ENCODE data around the gene ZNF506.
"Not testable (repeated sequence)": the region's sequence is repeated elsewhere in the genome, so short reads cannot be mapped to it uniquely, and the experiment has no call there.

ZNF506 gene

DNA sequence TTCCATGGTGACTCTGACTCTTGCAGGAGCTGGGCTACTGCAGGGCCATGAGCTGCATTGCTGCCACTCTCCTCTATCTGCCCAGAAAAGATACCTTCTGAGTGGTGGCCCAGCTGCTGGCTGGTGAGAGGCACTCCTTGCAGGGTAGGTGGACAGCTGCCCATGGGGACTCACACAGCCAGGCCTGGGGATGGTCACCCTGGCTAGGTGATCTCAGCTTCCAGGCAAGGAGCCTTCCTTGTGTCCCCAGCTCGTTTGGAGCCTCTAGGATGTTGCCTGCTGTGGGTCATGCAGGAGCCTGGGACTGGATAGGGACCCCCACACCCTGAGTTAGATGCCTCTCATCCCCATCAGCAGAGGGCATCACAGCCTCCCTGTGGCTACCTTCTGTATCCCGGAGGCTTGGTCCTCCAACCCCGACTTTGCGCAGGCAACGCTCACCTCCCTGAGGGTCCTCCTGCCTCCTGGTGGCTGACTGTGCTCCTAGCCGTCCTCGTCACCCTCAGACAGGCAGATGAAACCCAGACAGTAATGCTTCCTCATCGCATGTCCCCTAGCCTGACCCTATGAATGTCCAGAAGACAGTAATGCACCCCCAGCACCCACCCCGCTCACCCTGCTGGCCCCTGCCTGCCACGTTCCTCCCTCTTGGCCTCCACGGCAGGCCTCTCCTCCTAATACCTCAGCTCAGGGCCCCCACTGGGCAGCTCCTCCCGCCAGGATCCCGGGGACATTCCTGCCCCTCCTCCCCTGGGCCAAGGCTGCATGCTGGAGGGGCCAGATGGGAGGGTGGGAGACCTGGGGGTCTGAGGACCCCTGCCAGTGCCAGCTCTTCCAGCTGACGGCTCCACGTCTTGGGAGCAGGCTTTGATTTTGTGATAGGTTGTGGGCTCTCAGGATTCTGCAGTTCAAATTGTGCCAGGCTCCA, 75.0 kb downstream of the ZNF506 start:
- ChIA-PET CTCF (interaction anchor here (0.5 to 1.1 kb wide), 2 partner anchors 11 to 91 kb away, joined by 3 to 5 read pairs; no protein-coding TSS in a partner anchor), POLR2A (no interaction called here)
- Histone ChIP-seq H3K4me1 (ENCODE audit: control extremely low read depth in 1 of 4, control insufficient read depth in 4 of 4, insufficient read depth in 4 of 4, low read length in 3 of 4) (no peaks in the 10 kb centered on the region), H3K27me3 (replicated peaks in 2 of 5; ENCODE audit: control insufficient read depth in 4 of 5, insufficient read depth in 5 of 5, low read length in 4 of 5) (no peaks in the 10 kb centered on the region), H3K4me3 (ENCODE audit: control insufficient read depth in 1 of 7, extremely low read depth in 1 of 7, insufficient read depth in 4 of 7, low read depth in 2 of 7, low read length in 6 of 7) (no peak overlapping the region), H3K9me3 (ENCODE audit: control extremely low read depth in 1 of 5, control insufficient read depth in 4 of 5, insufficient read depth in 2 of 5, low read depth in 1 of 5, low read length in 4 of 5) (peaks cover 0 to 23% (median 5%) of the 10 kb centered on the region in 5 experiments), H3K27ac (ENCODE audit: insufficient read depth in 1 of 2, low read depth in 1 of 2, low read length in 2 of 2, poor library complexity in 1 of 2, severe bottlenecking in 2 of 2) (no peak overlapping the region), H3K36me3 (ENCODE audit: control insufficient read depth in 4 of 4, insufficient read depth in 4 of 4, low read length in 3 of 4) (no peaks in the 10 kb centered on the region)
- WGBS (ENCODE audit: insufficient coverage): 80% methylated on average over 11 of the region's 15 CpGs
- DNase-seq: no peak

DNA sequence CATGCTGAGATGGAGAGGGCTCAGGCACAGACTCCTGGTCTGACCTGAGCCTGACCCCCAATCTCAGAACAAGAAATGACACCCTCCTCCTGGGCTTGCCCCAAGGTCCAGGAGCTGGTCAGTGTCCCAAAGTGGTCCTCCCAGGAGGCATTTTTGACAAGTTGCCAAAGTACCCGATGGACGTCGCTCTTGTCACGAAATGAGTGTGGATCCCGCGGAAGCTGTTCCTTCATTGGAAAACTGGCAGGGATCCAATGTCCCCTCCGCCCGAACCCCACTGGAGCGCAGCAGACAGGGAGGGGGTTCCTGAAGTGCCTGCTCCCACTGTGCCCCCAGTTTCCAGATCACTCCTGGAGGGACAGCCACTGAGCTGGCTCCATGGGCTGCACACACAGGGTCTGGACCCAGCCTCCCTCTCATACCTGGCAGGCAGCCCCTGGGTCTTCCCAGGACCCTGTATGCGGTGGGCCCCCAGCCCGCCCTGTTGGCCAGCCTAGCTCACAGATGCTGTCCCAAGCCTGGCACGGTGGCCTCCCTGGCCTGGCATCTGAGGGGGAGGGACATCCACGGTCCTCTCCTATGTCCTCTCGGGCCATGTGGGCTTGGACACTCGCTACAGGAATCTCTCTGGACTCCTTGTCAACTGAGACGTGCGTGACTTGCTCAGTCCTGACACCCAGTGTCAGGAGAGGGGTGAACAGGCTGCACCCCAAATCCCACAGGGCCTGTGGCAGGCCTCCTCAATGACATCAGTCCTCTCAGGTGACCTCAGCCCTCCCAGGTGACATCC, 75.9 kb downstream of the ZNF506 start:
- 90% methylated on average over 16 of the region's 17 CpGs for WGBS (ENCODE audit: insufficient coverage)
- no peaks in the 10 kb centered on the region for H3K27me3 ChIP-seq (replicated peaks in 2 of 5; ENCODE audit: control insufficient read depth in 4 of 5, insufficient read depth in 5 of 5, low read length in 4 of 5)
- H3K27ac ChIP-seq (ENCODE audit: insufficient read depth in 1 of 2, low read depth in 1 of 2, low read length in 2 of 2, poor library complexity in 1 of 2, severe bottlenecking in 2 of 2): no peak overlapping the region
- CTCF ChIA-PET: interaction anchor here (1.1 kb wide), 1 partner anchor 10 kb away, joined by 5 read pairs; no protein-coding TSS in a partner anchor
- H3K9me3 ChIP-seq (ENCODE audit: control extremely low read depth in 1 of 5, control insufficient read depth in 4 of 5, insufficient read depth in 2 of 5, low read depth in 1 of 5, low read length in 4 of 5): peaks cover 0 to 23% (median 5%) of the 10 kb centered on the region in 5 experiments
- POLR2A ChIA-PET: no interaction called here
- H3K4me3 ChIP-seq (ENCODE audit: control insufficient read depth in 1 of 7, extremely low read depth in 1 of 7, insufficient read depth in 4 of 7, low read depth in 2 of 7, low read length in 6 of 7): no peak overlapping the region
- no peaks in the 10 kb centered on the region for H3K4me1 ChIP-seq (ENCODE audit: control extremely low read depth in 1 of 4, control insufficient read depth in 4 of 4, insufficient read depth in 4 of 4, low read length in 3 of 4)
- DNase-seq: no peak
- H3K36me3 ChIP-seq (ENCODE audit: control insufficient read depth in 4 of 4, insufficient read depth in 4 of 4, low read length in 3 of 4): no peaks in the 10 kb centered on the region

DNA sequence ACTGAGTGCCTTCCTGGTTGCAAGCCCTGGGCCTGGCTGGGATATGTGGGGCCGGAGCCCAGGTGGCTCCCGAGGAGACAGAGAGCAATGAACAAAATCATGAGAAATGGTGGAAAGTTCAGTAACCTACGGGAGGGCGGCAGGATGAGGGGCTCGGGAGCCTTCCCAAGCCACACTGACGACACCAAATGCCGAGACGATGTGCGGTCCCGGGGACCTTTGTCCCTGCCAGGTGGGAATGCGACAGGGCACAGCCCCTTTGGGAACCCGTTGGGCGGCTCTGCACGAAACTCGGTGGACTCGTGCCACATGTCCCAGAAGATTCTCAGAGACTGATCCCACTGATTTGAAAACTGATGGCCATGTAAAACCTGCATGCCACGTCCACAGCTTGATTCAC, 76.9 kb downstream of the ZNF506 start:
- Histone ChIP-seq H3K27ac (ENCODE audit: insufficient read depth in 1 of 2, low read depth in 1 of 2, low read length in 2 of 2, poor library complexity in 1 of 2, severe bottlenecking in 2 of 2) (no peak overlapping the region), H3K36me3 (ENCODE audit: control insufficient read depth in 4 of 4, insufficient read depth in 4 of 4, low read length in 3 of 4) (no peaks in the 10 kb centered on the region), H3K4me3 (ENCODE audit: control insufficient read depth in 1 of 7, extremely low read depth in 1 of 7, insufficient read depth in 4 of 7, low read depth in 2 of 7, low read length in 6 of 7) (no peak overlapping the region), H3K27me3 (replicated peaks in 2 of 5; ENCODE audit: control insufficient read depth in 4 of 5, insufficient read depth in 5 of 5, low read length in 4 of 5) (no peaks in the 10 kb centered on the region), H3K9me3 (ENCODE audit: control extremely low read depth in 1 of 5, control insufficient read depth in 4 of 5, insufficient read depth in 2 of 5, low read depth in 1 of 5, low read length in 4 of 5) (peaks cover 0 to 23% (median 5%) of the 10 kb centered on the region in 5 experiments), H3K4me1 (ENCODE audit: control extremely low read depth in 1 of 4, control insufficient read depth in 4 of 4, insufficient read depth in 4 of 4, low read length in 3 of 4) (no peaks in the 10 kb centered on the region)
- CTCF ChIA-PET: no interaction called here
- POLR2A ChIA-PET: no interaction called here
- DNase-seq: no peak
- WGBS (ENCODE audit: insufficient coverage): 91% methylated on average over 16 of the region's 17 CpGs

DNA sequence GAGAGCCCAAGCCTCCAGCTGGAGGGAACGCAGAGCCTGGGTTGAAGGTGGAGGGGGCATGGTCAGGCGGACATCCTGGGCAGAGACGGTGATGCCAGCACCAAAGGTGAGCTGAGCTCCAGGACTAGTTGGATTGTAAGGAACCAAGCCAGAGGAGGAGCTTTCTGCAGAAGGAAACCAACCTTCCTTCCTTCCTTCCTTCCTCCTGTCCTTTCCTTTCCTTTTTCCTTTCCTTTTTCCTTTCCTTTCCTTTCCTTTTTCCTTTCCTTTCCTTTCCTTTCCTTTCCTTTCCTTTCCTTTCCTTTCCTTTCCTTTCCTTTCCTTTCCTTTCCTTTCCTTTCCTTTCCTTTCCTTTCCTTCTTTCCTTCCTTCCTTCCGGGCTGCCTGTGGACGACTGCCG, 77.6 kb downstream of the ZNF506 start:
- DNase-seq; H3K4me1 ChIP-seq (ENCODE audit: control extremely low read depth in 1 of 4, control insufficient read depth in 4 of 4, insufficient read depth in 4 of 4, low read length in 3 of 4); POLR2A ChIA-PET; CTCF ChIA-PET; H3K27me3 ChIP-seq (replicated peaks in 2 of 5; ENCODE audit: control insufficient read depth in 4 of 5, insufficient read depth in 5 of 5, low read length in 4 of 5); H3K4me3 ChIP-seq (ENCODE audit: control insufficient read depth in 1 of 7, extremely low read depth in 1 of 7, insufficient read depth in 4 of 7, low read depth in 2 of 7, low read length in 6 of 7); H3K27ac ChIP-seq (ENCODE audit: insufficient read depth in 1 of 2, low read depth in 1 of 2, low read length in 2 of 2, poor library complexity in 1 of 2, severe bottlenecking in 2 of 2); H3K36me3 ChIP-seq (ENCODE audit: control insufficient read depth in 4 of 4, insufficient read depth in 4 of 4, low read length in 3 of 4): not testable (repeated sequence)
- H3K9me3 ChIP-seq (ENCODE audit: control extremely low read depth in 1 of 5, control insufficient read depth in 4 of 5, insufficient read depth in 2 of 5, low read depth in 1 of 5, low read length in 4 of 5): peaks cover 0 to 22% (median 5%) of the 10 kb centered on the region in 5 experiments
- WGBS (ENCODE audit: insufficient coverage): 92% methylated on average over 3 of the region's 6 CpGs

DNA sequence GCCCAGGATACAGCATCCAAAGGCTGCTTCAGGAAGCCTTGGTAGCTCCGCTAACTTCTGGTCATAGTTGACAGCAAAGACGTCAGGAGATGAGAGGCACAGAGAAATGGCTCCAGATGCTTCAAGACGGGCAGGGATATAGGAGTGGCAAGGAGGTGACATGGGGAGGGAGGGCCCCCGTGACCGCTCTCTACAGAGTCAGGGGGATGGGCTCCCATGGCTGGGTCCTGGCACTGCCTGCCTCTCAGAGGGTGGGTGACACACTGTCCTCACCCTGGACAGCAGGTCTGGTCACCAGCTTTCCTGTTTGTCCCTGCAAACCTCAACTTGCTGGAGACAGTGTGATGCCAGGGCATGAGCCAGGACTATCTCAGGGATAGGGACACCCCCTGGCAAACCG, 78.4 kb downstream of the ZNF506 start:
- WGBS (ENCODE audit: insufficient coverage): 100% methylated on average over 5 of the region's 6 CpGs
- ChIA-PET CTCF (interaction anchor here (1.3 kb wide), 1 partner anchor 10 kb away, joined by 3 read pairs; the partner anchor contains the start of gene ZNF14), POLR2A (no interaction called here)
- Histone ChIP-seq H3K27me3 (replicated peaks in 2 of 5; ENCODE audit: control insufficient read depth in 4 of 5, insufficient read depth in 5 of 5, low read length in 4 of 5) (no peaks in the 10 kb centered on the region), H3K9me3 (ENCODE audit: control extremely low read depth in 1 of 5, control insufficient read depth in 4 of 5, insufficient read depth in 2 of 5, low read depth in 1 of 5, low read length in 4 of 5) (peaks cover 0 to 21% (median 5%) of the 10 kb centered on the region in 5 experiments), H3K4me1 (ENCODE audit: control extremely low read depth in 1 of 4, control insufficient read depth in 4 of 4, insufficient read depth in 4 of 4, low read length in 3 of 4) (no peaks in the 10 kb centered on the region), H3K27ac (ENCODE audit: insufficient read depth in 1 of 2, low read depth in 1 of 2, low read length in 2 of 2, poor library complexity in 1 of 2, severe bottlenecking in 2 of 2) (no peak overlapping the region), H3K4me3 (ENCODE audit: control insufficient read depth in 1 of 7, extremely low read depth in 1 of 7, insufficient read depth in 4 of 7, low read depth in 2 of 7, low read length in 6 of 7) (no peak overlapping the region), H3K36me3 (ENCODE audit: control insufficient read depth in 4 of 4, insufficient read depth in 4 of 4, low read length in 3 of 4) (no peaks in the 10 kb centered on the region)
- no peak for DNase-seq

DNA sequence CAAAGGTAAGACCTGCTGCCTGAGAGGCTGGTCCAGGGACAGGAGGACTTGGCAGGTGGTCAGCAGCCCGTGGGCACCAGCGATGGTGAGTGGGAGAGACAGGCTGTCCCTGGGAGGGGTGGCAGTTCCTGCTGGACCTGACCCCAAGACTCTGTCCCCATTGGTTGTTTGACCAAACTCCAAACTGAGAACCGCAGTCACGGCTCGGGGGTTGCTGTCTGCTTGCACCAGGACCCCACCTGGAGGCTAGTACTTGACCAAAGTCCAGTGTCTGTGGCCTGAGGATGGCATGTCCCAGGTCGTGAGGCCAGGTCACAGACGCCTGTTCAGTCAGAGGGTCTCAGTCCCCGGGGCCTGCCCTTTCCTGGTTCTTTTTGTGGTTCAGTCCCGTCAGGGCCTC, 78.8 kb downstream of the ZNF506 start:
- H3K9me3 ChIP-seq (ENCODE audit: control extremely low read depth in 1 of 5, control insufficient read depth in 4 of 5, insufficient read depth in 2 of 5, low read depth in 1 of 5, low read length in 4 of 5): peaks cover 0 to 21% (median 5%) of the 10 kb centered on the region in 5 experiments
- no peaks in the 10 kb centered on the region for H3K4me1 ChIP-seq (ENCODE audit: control extremely low read depth in 1 of 4, control insufficient read depth in 4 of 4, insufficient read depth in 4 of 4, low read length in 3 of 4)
- WGBS (ENCODE audit: insufficient coverage): 97% methylated on average over 9 of the region's 9 CpGs
- ChIA-PET POLR2A (no interaction called here), CTCF (interaction anchor here (1.3 kb wide), 1 partner anchor 10 kb away, joined by 3 read pairs; the partner anchor contains the start of gene ZNF14)
- DNase-seq: no peak
- H3K27me3 ChIP-seq (replicated peaks in 2 of 5; ENCODE audit: control insufficient read depth in 4 of 5, insufficient read depth in 5 of 5, low read length in 4 of 5): no peaks in the 10 kb centered on the region
- H3K4me3 ChIP-seq (ENCODE audit: control insufficient read depth in 1 of 7, extremely low read depth in 1 of 7, insufficient read depth in 4 of 7, low read depth in 2 of 7, low read length in 6 of 7): no peak overlapping the region
- no peak overlapping the region for H3K27ac ChIP-seq (ENCODE audit: insufficient read depth in 1 of 2, low read depth in 1 of 2, low read length in 2 of 2, poor library complexity in 1 of 2, severe bottlenecking in 2 of 2)
- H3K36me3 ChIP-seq (ENCODE audit: control insufficient read depth in 4 of 4, insufficient read depth in 4 of 4, low read length in 3 of 4): no peaks in the 10 kb centered on the region

All from common myeloid progenitor, CD34-positive (primary cell).